ENCODE data around the gene ERVW-1.

DNA sequence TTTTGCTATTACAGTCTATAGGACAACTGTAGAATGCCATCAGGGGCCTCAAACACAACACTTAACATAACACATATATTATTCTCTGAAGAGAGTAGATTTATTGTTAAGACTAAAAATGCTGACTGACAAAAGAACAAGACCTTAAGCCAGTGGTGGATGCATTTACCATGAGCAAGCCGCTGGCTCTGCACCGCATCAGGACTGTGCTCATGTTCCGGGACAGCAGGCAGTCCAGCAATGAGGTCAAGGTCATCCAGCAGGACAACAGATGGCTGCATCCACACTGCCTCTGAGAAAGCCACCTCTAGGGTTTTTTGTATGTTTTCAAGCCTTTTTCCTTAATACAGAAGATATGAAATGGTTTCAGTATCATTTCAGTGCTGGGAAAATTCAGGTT, 26.8 kb upstream of the ERVW-1 start:
- TF ChIP-seq, protein P1, sequence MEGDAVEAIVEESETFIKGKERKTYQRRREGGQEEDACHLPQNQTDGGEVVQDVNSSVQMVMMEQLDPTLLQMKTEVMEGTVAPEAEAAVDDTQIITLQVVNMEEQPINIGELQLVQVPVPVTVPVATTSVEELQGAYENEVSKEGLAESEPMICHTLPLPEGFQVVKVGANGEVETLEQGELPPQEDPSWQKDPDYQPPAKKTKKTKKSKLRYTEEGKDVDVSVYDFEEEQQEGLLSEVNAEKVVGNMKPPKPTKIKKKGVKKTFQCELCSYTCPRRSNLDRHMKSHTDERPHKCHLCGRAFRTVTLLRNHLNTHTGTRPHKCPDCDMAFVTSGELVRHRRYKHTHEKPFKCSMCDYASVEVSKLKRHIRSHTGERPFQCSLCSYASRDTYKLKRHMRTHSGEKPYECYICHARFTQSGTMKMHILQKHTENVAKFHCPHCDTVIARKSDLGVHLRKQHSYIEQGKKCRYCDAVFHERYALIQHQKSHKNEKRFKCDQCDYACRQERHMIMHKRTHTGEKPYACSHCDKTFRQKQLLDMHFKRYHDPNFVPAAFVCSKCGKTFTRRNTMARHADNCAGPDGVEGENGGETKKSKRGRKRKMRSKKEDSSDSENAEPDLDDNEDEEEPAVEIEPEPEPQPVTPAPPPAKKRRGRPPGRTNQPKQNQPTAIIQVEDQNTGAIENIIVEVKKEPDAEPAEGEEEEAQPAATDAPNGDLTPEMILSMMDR (IDR thresholded peaks at IDR 0.05): no peak
- TF ChIP-seq TCF7L2 (IDR thresholded peaks at IDR 0.05; ENCODE audit: low read depth, low read length) (no peak), SIN3A (IDR thresholded peaks at IDR 0.05; ENCODE audit: borderline replicate concordance, insufficient read depth, low read depth, low read length) (no peak), POLR2AphosphoS5 (IDR thresholded peaks at IDR 0.05; ENCODE audit: low read depth, low read length) (no peak)

Data from Panc1 (cell line).